MG63 (cell line): ENCODE data around the gene MROH8. TPM values are rescaled to one million over a fixed set of nuclear protein-coding genes. Genes with fewer than 3 reads are reported as not detected.
"Not testable (repeated sequence)": the region's sequence is repeated elsewhere in the genome, so short reads cannot be mapped to it uniquely, and the experiment has no call there.

Experiments
- DNase-seq: peaks from one replicate; pipeline ENCODE4 v3.0.0-alpha.2; 2020
- H3K27me3 ChIP-seq: fragments of 250-450 bp; sonication (Bioruptor Pico); 2 replicates; pipeline ENCODE4 v1.5.1; 2020; ENCODE audit warnings: mild to moderate bottlenecking, moderate library complexity
- H3K36me3 ChIP-seq: fragments of 250-450 bp; sonication (Bioruptor Pico); 2 replicates; pipeline ENCODE4 v1.5.1; 2020; ENCODE audit warnings: mild to moderate bottlenecking, moderate library complexity
- H3K4me3 ChIP-seq: fragments of 250-450 bp; sonication (Bioruptor Pico); 2 replicates; pipeline ENCODE4 v1.5.1; 2020; ENCODE audit warnings: mild to moderate bottlenecking, moderate library complexity
- H3K9me3 ChIP-seq: fragments of 250-450 bp; sonication (Bioruptor Pico); 2 replicates; pipeline ENCODE4 v1.5.1; 2020; ENCODE audit warnings: mild to moderate bottlenecking, moderate library complexity
- total RNA-seq: library from RNA; depleted of rRNA; stranded (reverse); fragments of >200 nt; shearing (Covaris generic); gene quantifications from 2 replicates; pipeline ENCODE4 v1.2.3, GENCODE V29; 2014; ENCODE audit warnings: low replicate concordance

The MROH8 gene
- total RNA-seq, 1 experiment from 2014 or later, result 0.63 TPM

- Histone ChIP-seq H3K36me3 (no peaks in the 10 kb centered on the region), H3K27me3 (peaks cover 19% of the 10 kb centered on the region), H3K9me3 (no peaks in the 10 kb centered on the region), H3K4me3 (no peak overlapping the region)
- no peak for DNase-seq
Observed at GRCh38 chr20:37133952-37134351, 45.4 kb downstream of the MROH8 start.

- DNase-seq, result no peak
- H3K36me3 ChIP-seq, result no peaks in the 10 kb centered on the region
- no peak overlapping the region for H3K4me3 ChIP-seq
- H3K9me3 ChIP-seq, result no peaks in the 10 kb centered on the region
- H3K27me3 ChIP-seq, result peaks cover 19% of the 10 kb centered on the region
Observed at GRCh38 chr20:37131486-37131885, 47.9 kb downstream of the MROH8 start.

GRCh38 chr20:37128803-37129202, 50.5 kb downstream of the MROH8 start:
- no peak for DNase-seq
- Histone ChIP-seq H3K36me3 (no peaks in the 10 kb centered on the region), H3K27me3 (peaks cover 19% of the 10 kb centered on the region), H3K4me3 (no peak overlapping the region), H3K9me3 (no peaks in the 10 kb centered on the region)

GRCh38 chr20:37126290-37126689, 53.1 kb downstream of the MROH8 start:
- H3K4me3 ChIP-seq, result not testable (repeated sequence)

GRCh38 chr20:37123441-37123840, 55.9 kb downstream of the MROH8 start:
- H3K27me3 ChIP-seq, result no peaks in the 10 kb centered on the region; the same call in 1 of the 2 replicates
- no peak overlapping the region for H3K4me3 ChIP-seq
- no peaks in the 10 kb centered on the region for H3K9me3 ChIP-seq
- DNase-seq, result no peak
- no peaks in the 10 kb centered on the region for H3K36me3 ChIP-seq

More at GRCh38 chr20:37126290-37126689, 53.1 kb downstream of the MROH8 start:
- not testable (repeated sequence) for H3K9me3 ChIP-seq, DNase-seq, H3K27me3 ChIP-seq, H3K36me3 ChIP-seq

- H3K27me3 ChIP-seq, result no peaks in the 10 kb centered on the region
- no peak for DNase-seq
- no peaks in the 10 kb centered on the region for H3K36me3 ChIP-seq
- no peak overlapping the region for H3K4me3 ChIP-seq
- no peaks in the 10 kb centered on the region for H3K9me3 ChIP-seq
Observed at GRCh38 chr20:37120497-37120896, 58.9 kb downstream of the MROH8 start.

- DNase-seq, result no peak
- Histone ChIP-seq H3K27me3 (no peaks in the 10 kb centered on the region), H3K9me3 (no peaks in the 10 kb centered on the region), H3K4me3 (no peak overlapping the region), H3K36me3 (no peaks in the 10 kb centered on the region)
Observed at GRCh38 chr20:37119356-37120036, 59.9 kb downstream of the MROH8 start.

- H3K27me3 ChIP-seq, result no peaks in the 10 kb centered on the region
- no peaks in the 10 kb centered on the region for H3K36me3 ChIP-seq
- no peak overlapping the region for H3K4me3 ChIP-seq
- DNase-seq, result no peak
- H3K9me3 ChIP-seq, result no peaks in the 10 kb centered on the region
Observed at GRCh38 chr20:37114012-37114411, 65.3 kb downstream of the MROH8 start.

GRCh38 chr20:37111926-37112455, 67.4 kb downstream of the MROH8 start:
- H3K4me3 ChIP-seq, result no peak overlapping the region
- DNase-seq, result no peak
- no peaks in the 10 kb centered on the region for H3K27me3 ChIP-seq
- no peaks in the 10 kb centered on the region for H3K9me3 ChIP-seq
- H3K36me3 ChIP-seq, result no peaks in the 10 kb centered on the region

GRCh38 chr20:37108676-37109075, 70.7 kb downstream of the MROH8 start:
- Histone ChIP-seq H3K36me3 (no peaks in the 10 kb centered on the region), H3K27me3 (no peaks in the 10 kb centered on the region), H3K9me3 (no peaks in the 10 kb centered on the region), H3K4me3 (no peak overlapping the region)
- no peak for DNase-seq

- no peaks in the 10 kb centered on the region for H3K27me3 ChIP-seq
- no peak overlapping the region for H3K4me3 ChIP-seq
- no peaks in the 10 kb centered on the region for H3K36me3 ChIP-seq
- no peak for DNase-seq
- no peaks in the 10 kb centered on the region for H3K9me3 ChIP-seq
Observed at GRCh38 chr20:37102571-37102970, 76.8 kb downstream of the MROH8 start.

GRCh38 chr20:37096415-37097041, 82.8 kb downstream of the MROH8 start:
- peaks cover 28% of the 10 kb centered on the region for H3K36me3 ChIP-seq
- H3K4me3 ChIP-seq, result peak overlapping the region; percentile 65
- H3K9me3 ChIP-seq, result no peaks in the 10 kb centered on the region
- no peaks in the 10 kb centered on the region for H3K27me3 ChIP-seq
- DNase-seq, result no peak

- Histone ChIP-seq H3K36me3 (peaks cover 29% of the 10 kb centered on the region), H3K9me3 (no peaks in the 10 kb centered on the region), H3K27me3 (no peaks in the 10 kb centered on the region), H3K4me3 (peak within 1 kb of the TSS; percentile 65)
- DNase-seq, result peak; percentile 93
Observed at GRCh38 chr20:37095599-37096414, 83.5 kb downstream of the MROH8 start, which contains the start of gene RBL1. Gene RBL1, minus strand, starts transcription at chr20:37095997. Its CDS starts 69 bp downstream, at chr20:37095928.

GRCh38 chr20:37095108-37095598, 84.2 kb downstream of the MROH8 start:
- Histone ChIP-seq H3K9me3 (no peaks in the 10 kb centered on the region), H3K36me3 (peaks cover 36% of the 10 kb centered on the region), H3K27me3 (no peaks in the 10 kb centered on the region), H3K4me3 (peak overlapping the region; percentile 65)
- peak; percentile 21 for DNase-seq

- H3K27me3 ChIP-seq, result no peaks in the 10 kb centered on the region
- no peak for DNase-seq
- H3K36me3 ChIP-seq, result peaks cover 64% of the 10 kb centered on the region
- no peaks in the 10 kb centered on the region for H3K9me3 ChIP-seq
- no peak overlapping the region for H3K4me3 ChIP-seq
Observed at GRCh38 chr20:37090407-37090806, 88.9 kb downstream of the MROH8 start.

- H3K4me3 ChIP-seq, result no peak overlapping the region
- H3K27me3 ChIP-seq, result no peaks in the 10 kb centered on the region
- H3K36me3 ChIP-seq, result peaks cover 64% of the 10 kb centered on the region
Observed at GRCh38 chr20:37081717-37082289, 97.5 kb downstream of the MROH8 start.

GRCh38 chr20:37077009-37077408, 102.3 kb downstream of the MROH8 start:
- Histone ChIP-seq H3K27me3 (no peaks in the 10 kb centered on the region), H3K36me3 (peaks cover 36% of the 10 kb centered on the region), H3K9me3 (no peaks in the 10 kb centered on the region), H3K4me3 (no peak overlapping the region)
- DNase-seq, result no peak

More at GRCh38 chr20:37081717-37082289, 97.5 kb downstream of the MROH8 start:
- DNase-seq, result no peak
- no peaks in the 10 kb centered on the region for H3K9me3 ChIP-seq
